Naive thymus-derived CD4-positive, alpha-beta T cell (primary cell): Measurements from ENCODE around the gene KRT40. TPM values are rescaled to one million over a fixed set of nuclear protein-coding genes. Genes with fewer than 3 reads are reported as not detected.

Experiments
- ATAC-seq: fragments of 150-1000 bp; cut with Tn5 transposase; 2 replicates; pipeline ENCODE4 v1.10.0; 2021; ENCODE audit warnings: mild to moderate bottlenecking, moderate library complexity
- CTCF ChIA-PET: fragments of 350-600 bp; sonication (Branson Sonifier 250); formaldehyde crosslinking; loops from one replicate; lab custom pipeline; 2021; ENCODE audit warnings: antibody characterized with exemption; lab: Charles Lee
- POLR2A ChIA-PET: fragments of 350-600 bp; sonication (Branson Sonifier 250); formaldehyde crosslinking; loops from one replicate; lab custom pipeline; 2021; ENCODE audit warnings: antibody characterized with exemption, inconsistent platforms; lab: Charles Lee
- DNase-seq, 9 donors: peaks; one replicate each; pipeline versions ENCODE4 v3.0.0 to v3.0.0-alpha.2; 2020 to 2022; ENCODE audit warnings: mixed read lengths in 1 of 9
- H3K27ac ChIP-seq: one replicate; pipeline ENCODE4 v1.7.0; 2013; ENCODE audit warnings: mild to moderate bottlenecking, low read depth, low read length, moderate library complexity
- H3K27me3 ChIP-seq, 2 donors: one replicate each; pipeline ENCODE4 v1.7.0; 2013; ENCODE audit warnings: low read length in 2 of 2, mild to moderate bottlenecking in 2 of 2, moderate library complexity in 2 of 2; ENCODE audit not compliant: control insufficient read depth in 2 of 2, insufficient read depth in 2 of 2
- H3K36me3 ChIP-seq, 3 experiments: 1 replicate in 2 of 3; 2 replicates in 1 of 3; pipeline ENCODE4 v1.7.0; 2013; ENCODE audit warnings: low read length in 3 of 3, mild to moderate bottlenecking in 3 of 3, moderate library complexity in 1 of 3; ENCODE audit not compliant: insufficient read depth in 3 of 3, control insufficient read depth in 2 of 3
- H3K4me1 ChIP-seq, 2 donors: one replicate each; pipeline ENCODE4 v1.7.0; 2013; ENCODE audit warnings: low read length in 2 of 2, mild to moderate bottlenecking in 2 of 2, moderate library complexity in 1 of 2; ENCODE audit not compliant: control insufficient read depth in 2 of 2, insufficient read depth in 2 of 2
- H3K4me3 ChIP-seq: 2 replicates; pipeline ENCODE4 v1.7.0; 2013; ENCODE audit warnings: mild to moderate bottlenecking, low read length
- H3K9me3 ChIP-seq, 3 experiments: 1 replicate in 2 of 3; 2 replicates in 1 of 3; pipeline ENCODE4 v1.7.0; 2013; ENCODE audit warnings: low read length in 3 of 3; ENCODE audit not compliant: control insufficient read depth in 2 of 3
- H3K27ac Mint-ChIP-seq, 9 donors: one replicate each; pipeline ENCODE4 v1.8.0; 2020 to 2022; ENCODE audit warnings: mixed read lengths in 9 of 9, mild to moderate bottlenecking in 8 of 9, moderate library complexity in 5 of 9, inconsistent platforms in 2 of 9
- H3K27me3 Mint-ChIP-seq, 5 donors: one replicate each; pipeline ENCODE4 v1.8.0; 2021 to 2022; ENCODE audit warnings: mixed read lengths in 5 of 5, mild to moderate bottlenecking in 1 of 5
- H3K36me3 Mint-ChIP-seq, 5 donors: one replicate each; pipeline ENCODE4 v1.8.0; 2020 to 2022; ENCODE audit warnings: mixed read lengths in 5 of 5, mild to moderate bottlenecking in 3 of 5, inconsistent platforms in 1 of 5
- H3K4me1 Mint-ChIP-seq, 7 donors: one replicate each; pipeline ENCODE4 v1.8.0; 2020 to 2022; ENCODE audit warnings: mixed read lengths in 7 of 7, mild to moderate bottlenecking in 3 of 7, inconsistent platforms in 1 of 7
- H3K4me3 Mint-ChIP-seq, 10 donors: one replicate each; pipeline ENCODE4 v1.8.0; 2020 to 2022; ENCODE audit warnings: mild to moderate bottlenecking in 10 of 10, mixed read lengths in 10 of 10, moderate library complexity in 6 of 10, inconsistent platforms in 2 of 10
- H3K9me3 Mint-ChIP-seq, 11 donors: one replicate each; pipeline ENCODE4 v1.8.0; 2020 to 2022; ENCODE audit warnings: mixed read lengths in 11 of 11, mild to moderate bottlenecking in 4 of 11, inconsistent platforms in 1 of 11, moderate library complexity in 1 of 11
- intact Hi-C, 2 donors: fragments of 100-400 bp; cut with micrococcal nuclease; formaldehyde crosslinking; loops; one replicate each; pipeline ENCODE4 v1.15.1; 2023
- polyA plus RNA-seq, 2 donors: library from polyadenylated mRNA; unstranded; fragments of 300-500 nt; fragmentation: Illumina TruSeq; gene quantifications; one replicate each; pipeline ENCODE4 v1.2.3, GENCODE V29; 2021
- total RNA-seq, 6 experiments: library from RNA in 5 of 6; stranded (reverse) in 5 of 6; gene quantifications; 1 replicate in 5 of 6; 2 replicates in 1 of 6; pipeline ENCODE4 v1.2.3 and lab custom pipeline; 2021 to 2026

The KRT40 gene
- total and polyA plus RNA-seq, 7 experiments from 2014 or later: not detected

- Mint-ChIP-seq H3K27me3 (peaks cover 9 to 31% (median 18%) of the 10 kb centered on the region in 5 donors), H3K9me3 (peaks cover 0 to 4% (median 0%) of the 10 kb centered on the region in 11 donors), H3K27ac (no peak overlapping the region), H3K36me3 (no peaks in the 10 kb centered on the region), H3K4me1 (peaks cover 0 to 4% (median 0%) of the 10 kb centered on the region in 7 donors), H3K4me3 (no peak overlapping the region)
- no peak overlapping the region for H3K4me3 ChIP-seq
- ChIA-PET POLR2A (no interaction called here), CTCF (no interaction called here)
- no peak for ATAC-seq
- no peak for DNase-seq
- H3K9me3 ChIP-seq: no peaks in the 10 kb centered on the region
- intact Hi-C loops: no loop called here
- no peak overlapping the region for H3K27ac ChIP-seq
- H3K36me3 ChIP-seq: no peaks in the 10 kb centered on the region
- H3K27me3 ChIP-seq: no peaks in the 10 kb centered on the region
- H3K4me1 ChIP-seq: no peaks in the 10 kb centered on the region
Measured at GRCh38 chr17:40938981-40939380, 45.1 kb downstream of the KRT40 start.

- no peaks in the 10 kb centered on the region for H3K9me3 ChIP-seq
- Mint-ChIP-seq H3K36me3 (no peaks in the 10 kb centered on the region), H3K9me3 (no peaks in the 10 kb centered on the region), H3K27ac (no peak within 1 kb of the TSS), H3K27me3 (peaks cover 8 to 23% (median 14%) of the 10 kb centered on the region in 5 donors), H3K4me1 (no peaks in the 10 kb centered on the region), H3K4me3 (no peak within 1 kb of the TSS)
- no peaks in the 10 kb centered on the region for H3K27me3 ChIP-seq
- ChIA-PET CTCF (no interaction called here), POLR2A (no interaction called here)
- H3K4me3 ChIP-seq: no peak within 1 kb of the TSS
- H3K27ac ChIP-seq: no peak within 1 kb of the TSS
- DNase-seq (no peak), ATAC-seq (no peak)
- intact Hi-C loops: no loop called here
- H3K36me3 ChIP-seq: no peaks in the 10 kb centered on the region
- H3K4me1 ChIP-seq: no peaks in the 10 kb centered on the region
Measured at GRCh38 chr17:40937384-40937819, 46.7 kb downstream of the KRT40 start, which contains the start of gene KRT23. Gene KRT23 (minus strand): TSS chr17:40937646. CDS start chr17:40936603, 1,043 bp downstream.

- Histone ChIP-seq H3K27me3 (no peaks in the 10 kb centered on the region), H3K36me3 (no peaks in the 10 kb centered on the region), H3K4me3 (no peak overlapping the region), H3K27ac (no peak overlapping the region), H3K4me1 (no peaks in the 10 kb centered on the region), H3K9me3 (no peaks in the 10 kb centered on the region)
- peaks cover 8 to 19% (median 13%) of the 10 kb centered on the region in 5 donors for H3K27me3 Mint-ChIP-seq
- H3K9me3 Mint-ChIP-seq: no peaks in the 10 kb centered on the region
- H3K27ac Mint-ChIP-seq: no peak overlapping the region
- ChIA-PET CTCF (no interaction called here), POLR2A (no interaction called here)
- intact Hi-C loops: no loop called here
- no peaks in the 10 kb centered on the region for H3K36me3 Mint-ChIP-seq
- ATAC-seq (no peak), DNase-seq (no peak)
- H3K4me3 Mint-ChIP-seq: no peak overlapping the region
- no peaks in the 10 kb centered on the region for H3K4me1 Mint-ChIP-seq
Measured at GRCh38 chr17:40936976-40937375, 47.1 kb downstream of the KRT40 start.

GRCh38 chr17:40936437-40936971 lies 47.6 kb downstream of the KRT40 start:
- Histone ChIP-seq H3K27me3 (no peaks in the 10 kb centered on the region), H3K4me1 (no peaks in the 10 kb centered on the region), H3K27ac (no peak overlapping the region), H3K4me3 (no peak overlapping the region), H3K36me3 (no peaks in the 10 kb centered on the region), H3K9me3 (no peaks in the 10 kb centered on the region)
- peaks cover 8 to 19% (median 13%) of the 10 kb centered on the region in 5 donors for H3K27me3 Mint-ChIP-seq
- no peaks in the 10 kb centered on the region for H3K4me1 Mint-ChIP-seq
- ATAC-seq: no peak
- intact Hi-C loops: no loop called here
- H3K36me3 Mint-ChIP-seq: no peaks in the 10 kb centered on the region
- no peak overlapping the region for H3K27ac Mint-ChIP-seq
- CTCF ChIA-PET: no interaction called here
- no peak for DNase-seq
- POLR2A ChIA-PET: no interaction called here
- no peak overlapping the region for H3K4me3 Mint-ChIP-seq
- H3K9me3 Mint-ChIP-seq: no peaks in the 10 kb centered on the region

- no peaks in the 10 kb centered on the region for H3K27me3 ChIP-seq
- no peaks in the 10 kb centered on the region for H3K36me3 ChIP-seq
- ATAC-seq: no peak
- DNase-seq: no peak
- Mint-ChIP-seq H3K27ac (no peak overlapping the region), H3K27me3 (peaks cover 8 to 23% (median 11%) of the 10 kb centered on the region in 5 donors), H3K9me3 (no peaks in the 10 kb centered on the region), H3K36me3 (no peaks in the 10 kb centered on the region), H3K4me1 (no peaks in the 10 kb centered on the region), H3K4me3 (no peak overlapping the region)
- POLR2A ChIA-PET: no interaction called here
- H3K27ac ChIP-seq: no peak overlapping the region
- intact Hi-C loops: no loop called here
- no peak overlapping the region for H3K4me3 ChIP-seq
- CTCF ChIA-PET: no interaction called here
- H3K9me3 ChIP-seq: no peaks in the 10 kb centered on the region
- no peaks in the 10 kb centered on the region for H3K4me1 ChIP-seq
Measured at GRCh38 chr17:40935624-40936023, 48.5 kb downstream of the KRT40 start.

GRCh38 chr17:40932608-40933007 lies 51.5 kb downstream of the KRT40 start:
- Mint-ChIP-seq H3K27me3 (peaks cover 12 to 26% (median 17%) of the 10 kb centered on the region in 5 donors), H3K27ac (no peak overlapping the region), H3K4me1 (peaks cover 0 to 2% (median 0%) of the 10 kb centered on the region in 7 donors), H3K4me3 (no peak overlapping the region), H3K36me3 (no peaks in the 10 kb centered on the region), H3K9me3 (peaks cover 0 to 2% (median 0%) of the 10 kb centered on the region in 11 donors)
- no peak for ATAC-seq
- H3K4me1 ChIP-seq: no peaks in the 10 kb centered on the region
- no peak overlapping the region for H3K27ac ChIP-seq
- CTCF ChIA-PET: interaction anchor here (0.9 kb wide), 1 partner anchor 716 kb away, joined by 3 read pairs; no protein-coding TSS in a partner anchor
- intact Hi-C loops: no loop called here
- POLR2A ChIA-PET: no interaction called here
- H3K36me3 ChIP-seq: no peaks in the 10 kb centered on the region
- H3K4me3 ChIP-seq: no peak overlapping the region
- no peak for DNase-seq
- H3K9me3 ChIP-seq: no peaks in the 10 kb centered on the region
- no peaks in the 10 kb centered on the region for H3K27me3 ChIP-seq

- Histone ChIP-seq H3K27ac (no peak overlapping the region), H3K4me1 (no peaks in the 10 kb centered on the region), H3K4me3 (no peak overlapping the region), H3K27me3 (no peaks in the 10 kb centered on the region), H3K36me3 (no peaks in the 10 kb centered on the region), H3K9me3 (no peaks in the 10 kb centered on the region)
- Mint-ChIP-seq H3K36me3 (no peaks in the 10 kb centered on the region), H3K4me3 (no peak overlapping the region), H3K4me1 (peaks cover 0 to 2% (median 0%) of the 10 kb centered on the region in 7 donors), H3K27ac (no peak overlapping the region), H3K9me3 (peaks cover 0 to 2% (median 0%) of the 10 kb centered on the region in 11 donors), H3K27me3 (peaks cover 17 to 31% (median 28%) of the 10 kb centered on the region in 5 donors)
- POLR2A ChIA-PET: no interaction called here
- intact Hi-C loops: no loop called here
- ATAC-seq: no peak
- DNase-seq: no peak
- CTCF ChIA-PET: interaction anchor here (0.7 kb wide), 1 partner anchor 618 kb away, joined by 5 read pairs; no protein-coding TSS in a partner anchor
Measured at GRCh38 chr17:40931311-40931710, 52.8 kb downstream of the KRT40 start.
